Muscle of leg (tissue), 11 donors: Measurements from ENCODE around the gene ST8SIA6. TPM values are rescaled to one million over a fixed set of nuclear protein-coding genes. Genes with fewer than 3 reads are reported as not detected.

ENCODE experiments used
- DNase-seq: peaks from one replicate; pipeline ENCODE4 v3.0.0; 2013
- H3K27ac ChIP-seq: one replicate; pipeline ENCODE4 v1.5.1; 2013; ENCODE audit warnings: mild to moderate bottlenecking, low read length, control low read depth
- H3K27me3 ChIP-seq: one replicate; pipeline ENCODE4 v1.6.1; 2013; ENCODE audit warnings: low read length; ENCODE audit not compliant: control insufficient read depth, insufficient read depth
- H3K36me3 ChIP-seq: one replicate; pipeline ENCODE4 v1.6.1; 2013; ENCODE audit warnings: low read length; ENCODE audit not compliant: control insufficient read depth, insufficient read depth
- H3K4me1 ChIP-seq: one replicate; pipeline ENCODE4 v1.6.1; 2013; ENCODE audit warnings: low read length; ENCODE audit not compliant: control insufficient read depth, insufficient read depth
- H3K4me3 ChIP-seq: one replicate; pipeline ENCODE4 v1.5.1; 2013; ENCODE audit warnings: low read length, control low read depth
- H3K9me3 ChIP-seq: replicated peaks from 2 replicates; pipeline ENCODE4 v1.6.1; 2013; ENCODE audit warnings: low read depth, low read length; ENCODE audit not compliant: control insufficient read depth
- WGBS: methylation state at CpG from one replicate; pipeline ENCODE4 v1.1.5; 2013; ENCODE audit warnings: missing lambda C conversion rate; ENCODE audit not compliant: insufficient coverage; 5-methylcytosine and 5-hydroxymethylcytosine counted together
- polyA plus RNA-seq, 8 donors: library from polyadenylated mRNA; unstranded; fragments of 120-200 nt; gene quantifications; one replicate each; pipeline versions ENCODE4 v1.2.1 to v1.2.3, GENCODE V29; 2013; ENCODE audit warnings: inconsistent platforms in 1 of 8, low replicate concordance in 1 of 8; ENCODE audit not compliant: insufficient read length in 8 of 8, insufficient read depth in 1 of 8
- total RNA-seq: library from RNA; stranded (reverse); fragments of 120-200 nt; gene quantifications from one replicate; pipeline ENCODE4 v1.2.4, GENCODE V29; 2013

The ST8SIA6 gene
- total and polyA plus RNA-seq, 9 donors, result 1.0 to 2.2 (median 1.7) TPM

DNA sequence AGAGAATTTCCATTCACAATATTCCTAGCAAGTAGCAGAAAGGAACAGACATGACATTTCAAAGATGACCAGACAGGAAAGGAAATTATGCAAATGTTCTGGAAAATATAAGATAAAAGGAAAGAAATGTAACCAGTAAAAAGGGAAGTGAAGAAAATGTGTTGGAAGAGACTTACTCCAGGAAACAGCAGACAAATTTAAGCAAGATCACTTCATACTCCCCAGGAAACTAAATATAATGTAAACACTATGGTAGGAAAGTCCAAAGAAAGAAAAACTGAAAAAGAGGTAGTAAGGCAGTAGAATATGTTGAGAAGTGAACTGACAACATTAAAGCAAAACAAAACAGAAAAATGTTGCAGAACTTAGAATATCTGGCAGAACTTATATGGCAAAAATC lies 6.4 kb upstream of the ST8SIA6 start:
- no peaks in the 10 kb centered on the region for H3K36me3 ChIP-seq
- no peak for DNase-seq
- no peak overlapping the region for H3K4me3 ChIP-seq
- no peaks in the 10 kb centered on the region for H3K4me1 ChIP-seq
- no peak overlapping the region for H3K27ac ChIP-seq
- H3K9me3 ChIP-seq, result no peaks in the 10 kb centered on the region
- H3K27me3 ChIP-seq, result peaks cover 8% of the 10 kb centered on the region

DNA sequence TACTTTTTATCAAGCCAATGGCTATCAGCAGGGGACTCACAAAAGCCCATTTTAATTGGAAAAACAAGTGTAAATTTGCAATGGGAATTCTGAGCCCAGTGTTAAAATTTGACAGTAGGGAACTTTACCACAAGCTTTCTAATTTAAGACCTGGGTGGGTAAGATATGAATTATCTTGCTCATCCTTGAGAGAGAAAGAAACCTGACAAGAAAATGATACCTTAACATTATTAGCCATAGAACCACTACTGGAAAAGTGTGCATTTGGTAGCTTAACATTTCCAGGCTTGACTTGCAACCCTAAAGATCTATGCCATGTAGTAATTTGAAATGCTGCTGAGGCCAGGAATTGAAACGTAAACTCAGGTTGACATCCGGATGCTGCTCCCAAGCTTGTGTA lies 2.7 kb upstream of the ST8SIA6 start:
- no CpG with 5 or more reads among the region's 2 CpGs for WGBS
- Histone ChIP-seq H3K27me3 (peaks cover 34% of the 10 kb centered on the region), H3K27ac (no peak overlapping the region), H3K9me3 (peaks cover 5% of the 10 kb centered on the region), H3K36me3 (no peaks in the 10 kb centered on the region), H3K4me1 (peaks cover 13% of the 10 kb centered on the region), H3K4me3 (no peak overlapping the region)
- DNase-seq, result no peak

DNA sequence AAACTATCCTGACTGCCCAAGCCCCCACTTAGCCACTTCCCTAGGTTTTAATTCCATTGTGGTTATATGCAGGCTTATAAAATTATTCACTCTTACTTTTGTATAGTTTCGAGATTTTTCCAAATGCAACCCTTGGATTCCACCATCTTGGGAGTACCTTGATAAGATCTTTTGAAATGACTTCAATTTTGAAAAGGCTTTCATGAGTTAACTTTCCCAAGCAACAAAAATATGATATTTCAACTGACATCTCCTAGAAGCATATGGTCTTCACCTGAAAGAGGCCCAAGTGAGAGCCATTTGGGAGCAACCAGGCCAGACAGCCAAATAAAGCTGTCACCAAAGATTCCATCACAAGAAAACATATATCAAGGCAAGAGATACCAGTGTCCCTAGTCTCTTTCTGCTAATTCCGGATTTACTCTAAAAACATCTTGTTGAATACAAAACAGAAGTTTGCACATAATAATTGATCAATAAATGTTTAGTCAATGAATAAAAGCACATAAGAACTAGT lies 1.7 kb upstream of the ST8SIA6 start:
- Histone ChIP-seq H3K9me3 (peaks cover 5% of the 10 kb centered on the region), H3K36me3 (no peaks in the 10 kb centered on the region), H3K27ac (no peak overlapping the region), H3K4me1 (peaks cover 13% of the 10 kb centered on the region), H3K4me3 (no peak overlapping the region), H3K27me3 (peaks cover 37% of the 10 kb centered on the region)
- no CpG with 5 or more reads among the region's 2 CpGs for WGBS
- DNase-seq, result no peak

DNA sequence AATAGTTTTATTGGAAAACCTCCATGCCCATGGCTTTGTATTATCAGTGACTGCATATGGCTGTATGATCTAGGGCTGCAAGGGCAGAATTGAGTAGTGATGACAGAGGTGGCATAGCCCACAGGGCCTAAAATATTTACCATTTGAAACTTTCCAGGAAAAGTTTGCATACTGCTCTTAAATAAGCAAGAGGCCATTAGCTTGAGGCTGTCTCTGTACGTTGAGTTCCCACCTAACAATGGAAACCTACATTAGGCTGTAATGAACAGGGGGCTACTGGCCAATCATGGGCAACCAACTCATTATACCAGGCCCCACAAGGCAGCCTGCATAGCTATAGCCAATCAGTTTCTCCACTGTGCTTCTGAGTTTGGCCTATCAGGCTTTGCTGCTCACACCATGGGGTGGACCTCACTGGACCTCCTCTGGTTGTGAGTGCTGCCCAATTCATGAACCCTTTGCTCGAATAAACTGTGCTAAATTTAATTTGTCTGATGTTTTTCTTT lies 673 bp upstream of the ST8SIA6 start:
- Histone ChIP-seq H3K9me3 (peaks cover 6% of the 10 kb centered on the region), H3K4me3 (no peak overlapping the region), H3K27ac (no peak overlapping the region), H3K27me3 (peaks cover 44% of the 10 kb centered on the region), H3K4me1 (peaks cover 13% of the 10 kb centered on the region), H3K36me3 (no peaks in the 10 kb centered on the region)
- DNase-seq, result no peak
- WGBS, result 100% methylated on average over 1 of the region's 2 CpGs

DNA sequence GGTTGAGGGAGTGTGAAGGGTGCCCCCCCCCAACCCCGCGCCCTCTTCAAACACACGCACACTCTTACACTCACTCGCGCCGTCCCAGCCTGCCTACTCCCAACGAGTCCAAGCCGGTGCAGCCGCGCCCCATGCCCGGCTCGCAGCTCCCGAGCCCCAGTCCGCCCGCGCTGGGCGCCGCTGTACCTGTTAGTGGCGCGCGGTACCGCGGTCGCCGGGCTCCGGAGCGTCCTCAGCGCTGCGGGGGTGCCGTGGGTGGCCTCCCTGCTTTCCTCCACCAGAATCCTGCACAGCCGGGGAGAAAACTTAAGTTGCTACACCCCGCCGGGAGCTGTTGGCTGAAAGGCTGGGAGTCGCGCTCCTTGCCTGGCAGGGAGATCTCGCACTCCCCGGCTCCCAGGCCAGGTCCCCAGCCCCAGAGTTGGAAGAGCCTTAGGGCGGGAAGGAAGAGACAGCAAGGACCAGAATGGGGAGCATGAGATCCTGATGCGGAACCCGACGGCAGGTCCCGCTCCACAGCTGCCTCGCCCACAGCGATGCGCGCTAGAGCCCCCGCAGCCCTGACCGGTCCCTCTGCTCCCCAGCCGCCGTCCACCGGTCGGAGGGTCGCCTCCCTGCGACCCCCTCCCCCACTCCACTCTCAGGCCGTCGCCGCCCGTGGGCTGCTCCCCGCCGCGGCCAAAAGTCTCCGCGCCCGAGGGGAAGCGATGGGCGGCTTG lies 863 bp downstream of the ST8SIA6 start:
- Histone ChIP-seq H3K27ac (no peak overlapping the region), H3K36me3 (no peaks in the 10 kb centered on the region), H3K9me3 (peaks cover 18% of the 10 kb centered on the region), H3K27me3 (peaks cover 45% of the 10 kb centered on the region), H3K4me3 (peak overlapping the region; percentile 21), H3K4me1 (peaks cover 13% of the 10 kb centered on the region)
- DNase-seq, result no peak
- WGBS, result under 1% methylated on average over 64 of the region's 66 CpGs

DNA sequence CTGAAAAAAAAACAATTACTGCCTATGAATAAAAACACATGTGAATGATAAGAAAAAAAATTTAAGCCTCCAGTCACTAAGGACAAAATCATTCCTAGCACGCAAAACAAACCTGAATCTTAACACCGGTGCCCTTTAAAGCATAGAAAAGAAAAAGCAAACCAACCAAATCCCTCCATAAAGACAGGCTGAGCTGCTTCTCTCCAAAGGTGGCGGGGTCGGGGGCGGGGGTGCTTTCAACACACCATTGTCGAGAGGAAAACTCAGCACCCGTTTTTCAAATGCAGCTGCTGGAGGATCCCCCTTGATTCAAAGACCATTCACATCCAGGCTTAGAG lies 1.4 kb downstream of the ST8SIA6 start:
- Histone ChIP-seq H3K4me3 (no peak overlapping the region), H3K27ac (no peak overlapping the region), H3K9me3 (peaks cover 18% of the 10 kb centered on the region), H3K27me3 (peaks cover 45% of the 10 kb centered on the region), H3K4me1 (peaks cover 13% of the 10 kb centered on the region), H3K36me3 (no peaks in the 10 kb centered on the region)
- no peak for DNase-seq
- no CpG with 5 or more reads among the region's 7 CpGs for WGBS

DNA sequence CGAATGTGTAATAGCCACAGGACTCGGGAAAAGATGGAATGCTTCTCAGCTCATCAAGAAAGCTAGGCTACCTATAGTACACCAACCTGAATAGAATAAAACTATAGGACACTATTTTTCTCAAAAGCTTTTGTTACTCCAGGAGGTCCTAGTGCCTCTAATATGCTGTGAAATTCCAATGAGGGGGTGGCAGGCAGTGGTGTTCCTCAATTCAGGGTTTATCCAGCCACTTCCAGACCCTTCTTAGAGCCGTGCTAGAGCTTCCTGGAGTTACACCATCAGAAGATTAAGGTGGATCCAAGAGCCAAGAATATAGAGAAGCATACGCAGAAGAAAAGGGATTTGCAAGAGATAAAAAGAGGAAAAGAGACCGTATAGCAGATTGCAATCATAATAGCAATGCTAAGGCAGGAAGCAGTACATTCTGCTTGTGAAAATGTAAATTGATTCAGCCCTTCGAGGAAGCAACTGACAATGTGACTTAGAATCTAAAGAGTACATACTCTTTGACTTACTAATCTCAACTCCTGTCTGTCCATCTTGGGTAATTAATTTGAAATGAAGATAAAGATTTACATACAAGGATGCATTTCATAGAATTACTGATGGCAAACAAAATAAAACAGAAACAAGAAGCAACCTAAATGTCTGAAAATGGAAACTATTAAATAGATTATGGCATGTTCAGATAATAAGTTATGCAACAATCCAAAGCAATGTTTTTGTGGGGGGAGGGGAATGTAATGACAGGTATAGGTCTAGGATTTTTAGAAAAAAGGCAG lies 2.1 kb downstream of the ST8SIA6 start:
- Histone ChIP-seq H3K4me3 (no peak overlapping the region), H3K27ac (no peak overlapping the region), H3K4me1 (peaks cover 13% of the 10 kb centered on the region), H3K36me3 (no peaks in the 10 kb centered on the region), H3K9me3 (peaks cover 18% of the 10 kb centered on the region), H3K27me3 (peaks cover 44% of the 10 kb centered on the region)
- WGBS, result 60% methylated on average over 1 of the region's 6 CpGs
- DNase-seq, result no peak

DNA sequence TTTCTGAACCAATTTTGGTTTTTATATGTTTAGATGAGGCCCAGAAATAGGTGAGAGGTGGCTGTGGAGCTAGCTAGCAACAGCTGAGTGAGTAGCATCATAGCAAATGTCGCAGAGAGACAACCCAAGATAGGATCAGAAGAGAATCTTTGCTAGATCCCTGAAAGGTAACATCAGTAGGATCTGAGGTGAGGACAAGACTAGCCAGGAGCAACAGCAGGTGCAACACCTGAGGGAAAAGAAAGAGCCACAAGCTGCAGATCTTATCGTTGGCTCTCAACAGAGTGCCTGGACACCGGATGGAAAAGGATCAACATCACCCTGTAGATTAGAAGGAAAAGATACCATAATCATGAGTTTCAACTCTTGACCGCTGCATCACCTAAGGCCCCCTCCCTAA lies 4.4 kb downstream of the ST8SIA6 start:
- 89% methylated on average over 3 of the region's 4 CpGs for WGBS
- H3K4me1 ChIP-seq, result peaks cover 13% of the 10 kb centered on the region
- H3K36me3 ChIP-seq, result no peaks in the 10 kb centered on the region
- H3K4me3 ChIP-seq, result no peak overlapping the region
- no peak for DNase-seq
- peaks cover 13% of the 10 kb centered on the region for H3K9me3 ChIP-seq
- peaks cover 32% of the 10 kb centered on the region for H3K27me3 ChIP-seq
- no peak overlapping the region for H3K27ac ChIP-seq

DNA sequence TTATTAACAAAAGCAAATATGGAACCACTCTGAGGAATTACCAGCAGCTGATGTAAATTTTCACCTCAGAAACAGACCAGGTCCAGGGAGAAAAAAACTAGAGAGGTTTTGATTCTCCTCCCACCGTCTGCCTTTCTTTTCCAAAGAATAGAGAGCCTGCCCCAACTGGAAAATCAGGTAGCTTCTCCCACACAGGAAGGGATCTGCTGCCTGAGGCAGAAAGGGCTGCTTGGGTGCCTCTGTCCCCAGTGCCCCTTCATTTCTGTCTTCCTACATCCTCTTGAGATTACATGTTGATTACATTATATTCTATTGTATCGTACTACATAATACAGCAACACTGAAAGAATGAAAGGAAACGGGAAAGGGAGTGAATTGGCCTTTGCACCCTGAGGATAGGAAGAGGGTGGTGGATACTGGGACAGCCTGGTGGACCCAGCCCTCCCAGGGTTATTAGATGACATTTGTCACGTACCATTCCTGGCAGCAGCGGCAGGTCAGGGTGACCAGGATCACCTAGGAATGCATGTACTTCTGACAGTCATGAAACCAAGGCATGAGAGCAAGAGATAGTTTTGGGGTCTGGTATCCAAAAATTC lies 8.9 kb downstream of the ST8SIA6 start:
- H3K4me3 ChIP-seq, result no peak overlapping the region
- DNase-seq, result no peak
- peaks cover 13% of the 10 kb centered on the region for H3K9me3 ChIP-seq
- peaks cover 11% of the 10 kb centered on the region for H3K27me3 ChIP-seq
- H3K27ac ChIP-seq, result no peak overlapping the region
- H3K36me3 ChIP-seq, result no peaks in the 10 kb centered on the region
- H3K4me1 ChIP-seq, result no peaks in the 10 kb centered on the region
- WGBS, result 40% methylated on average over 3 of the region's 5 CpGs

DNA sequence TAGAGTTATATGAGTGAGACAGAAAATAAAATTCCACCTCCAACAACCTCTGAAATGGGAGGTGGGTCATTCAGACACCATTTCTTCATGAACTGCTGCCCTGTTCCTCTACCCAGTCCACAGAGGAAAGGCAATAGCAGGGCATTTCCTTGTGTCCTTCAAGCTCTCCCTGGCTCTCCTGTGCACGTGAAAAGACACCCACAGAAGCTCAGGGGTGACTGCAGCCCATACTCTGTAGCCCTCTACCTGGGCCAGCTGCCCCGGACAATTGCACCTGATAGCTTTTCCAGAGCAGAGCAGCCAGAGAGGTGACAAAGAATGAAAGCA lies 10.0 kb downstream of the ST8SIA6 start:
- H3K27ac ChIP-seq, result no peak overlapping the region
- 60% methylated on average over 1 of the region's 2 CpGs for WGBS
- no peak for DNase-seq
- no peaks in the 10 kb centered on the region for H3K36me3 ChIP-seq
- peaks cover 5% of the 10 kb centered on the region for H3K9me3 ChIP-seq
- peaks cover 4% of the 10 kb centered on the region for H3K27me3 ChIP-seq
- H3K4me1 ChIP-seq, result no peaks in the 10 kb centered on the region
- H3K4me3 ChIP-seq, result no peak overlapping the region
